ENCODE results near the gene TEKT5.
"Not testable (repeated sequence)": the region's sequence is repeated elsewhere in the genome, so short reads cannot be mapped to it uniquely, and the experiment has no call there.

The TEKT5 gene

DNA sequence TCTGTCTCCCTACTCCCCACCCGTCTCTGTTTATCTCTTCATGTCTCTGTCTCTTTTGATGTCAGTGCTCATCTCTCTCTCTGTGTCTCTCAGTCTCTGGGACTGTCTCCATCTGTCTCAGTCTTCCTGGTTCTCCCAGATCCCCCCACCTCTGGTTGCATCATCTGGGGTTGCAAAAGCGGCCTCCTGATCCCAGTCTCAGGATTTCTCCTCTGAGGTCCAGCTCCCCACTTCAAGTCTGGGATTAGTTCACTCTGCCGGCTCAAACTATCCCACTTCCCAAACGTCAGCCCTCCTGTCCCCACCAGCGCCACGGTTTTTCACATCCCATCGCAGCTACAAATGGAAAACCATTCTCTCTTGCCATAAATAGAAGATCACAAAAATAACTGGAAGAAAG lies 9.0 kb downstream of the TEKT5 start:
- no peak for DNase-seq (ENCODE audit: low read depth in 1 of 2, low spot score in 1 of 2)

DNA sequence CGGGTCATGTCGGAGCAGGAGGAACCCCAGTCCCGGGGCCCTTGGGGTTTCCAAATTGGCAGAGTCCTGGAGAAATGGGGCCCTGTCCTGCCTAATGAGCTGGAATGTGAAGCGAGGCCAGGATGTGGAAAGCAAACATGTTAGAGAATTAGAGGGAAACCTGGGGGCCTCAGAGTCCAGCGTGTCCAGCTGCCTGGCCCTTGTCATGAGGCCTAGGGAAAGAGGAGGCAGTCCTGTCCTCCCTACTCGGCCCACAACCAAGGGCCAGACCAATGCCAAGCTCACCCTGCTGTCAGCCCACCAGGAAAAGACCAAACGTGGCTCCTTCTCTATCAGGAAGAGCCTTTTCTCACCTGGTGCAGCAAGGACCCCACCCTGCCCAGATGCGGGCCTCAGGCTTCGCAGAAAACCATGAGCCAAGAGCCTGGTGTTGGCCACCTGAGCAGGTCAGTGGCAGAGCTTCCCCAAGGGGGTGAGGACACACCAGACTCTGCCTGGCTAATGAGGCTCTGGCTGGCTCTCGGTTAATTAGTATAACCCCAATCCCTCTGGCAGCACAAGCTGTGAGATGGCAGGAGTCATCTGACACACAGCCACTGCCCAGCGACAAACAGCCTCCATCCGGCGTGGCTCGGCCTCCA lies 10.1 kb downstream of the TEKT5 start:
- no peak for DNase-seq (ENCODE audit: low read depth in 1 of 2, low spot score in 1 of 2)

DNA sequence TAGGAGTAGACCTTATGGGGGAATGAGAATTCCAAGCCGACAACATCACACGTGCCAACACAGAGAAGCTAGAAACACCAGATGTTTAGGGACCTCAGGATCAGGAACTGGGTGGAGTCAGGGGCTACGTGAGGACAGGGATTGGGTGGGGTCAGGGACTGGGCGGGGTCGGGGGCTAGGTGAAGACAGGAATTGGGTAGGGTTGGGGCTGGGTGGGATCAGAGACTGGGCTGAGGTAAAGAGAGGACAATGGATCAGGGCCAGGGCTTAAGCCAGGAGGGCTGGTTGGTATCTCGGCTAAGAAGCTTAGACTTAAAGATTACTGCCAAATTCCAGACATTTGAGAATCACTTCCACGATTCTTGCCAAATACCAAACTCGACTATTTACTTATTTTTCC lies 11.6 kb downstream of the TEKT5 start:
- DNase-seq (ENCODE audit: low read depth in 1 of 2, low spot score in 1 of 2) = no peak

DNA sequence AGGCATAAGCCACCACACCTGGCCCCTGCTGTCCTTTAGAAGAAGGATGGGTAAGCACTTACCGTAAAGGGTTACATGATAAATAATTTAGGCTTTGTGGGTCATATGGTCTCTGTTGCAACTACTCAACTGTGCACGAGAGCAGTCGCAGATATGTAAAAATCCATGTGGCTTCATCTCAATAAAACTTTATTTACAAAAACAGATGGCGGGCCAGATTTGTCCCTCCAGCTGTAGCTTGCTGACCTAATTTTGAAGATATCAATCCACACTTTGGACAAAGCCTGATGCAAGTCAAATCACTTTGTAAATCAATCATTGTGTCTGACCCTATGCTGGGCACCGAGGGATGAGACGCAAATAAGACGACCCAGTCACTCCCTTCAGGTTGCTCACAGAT lies 12.1 kb downstream of the TEKT5 start:
- DNase-seq (ENCODE audit: low read depth in 1 of 2, low spot score in 1 of 2) = no peak

DNA sequence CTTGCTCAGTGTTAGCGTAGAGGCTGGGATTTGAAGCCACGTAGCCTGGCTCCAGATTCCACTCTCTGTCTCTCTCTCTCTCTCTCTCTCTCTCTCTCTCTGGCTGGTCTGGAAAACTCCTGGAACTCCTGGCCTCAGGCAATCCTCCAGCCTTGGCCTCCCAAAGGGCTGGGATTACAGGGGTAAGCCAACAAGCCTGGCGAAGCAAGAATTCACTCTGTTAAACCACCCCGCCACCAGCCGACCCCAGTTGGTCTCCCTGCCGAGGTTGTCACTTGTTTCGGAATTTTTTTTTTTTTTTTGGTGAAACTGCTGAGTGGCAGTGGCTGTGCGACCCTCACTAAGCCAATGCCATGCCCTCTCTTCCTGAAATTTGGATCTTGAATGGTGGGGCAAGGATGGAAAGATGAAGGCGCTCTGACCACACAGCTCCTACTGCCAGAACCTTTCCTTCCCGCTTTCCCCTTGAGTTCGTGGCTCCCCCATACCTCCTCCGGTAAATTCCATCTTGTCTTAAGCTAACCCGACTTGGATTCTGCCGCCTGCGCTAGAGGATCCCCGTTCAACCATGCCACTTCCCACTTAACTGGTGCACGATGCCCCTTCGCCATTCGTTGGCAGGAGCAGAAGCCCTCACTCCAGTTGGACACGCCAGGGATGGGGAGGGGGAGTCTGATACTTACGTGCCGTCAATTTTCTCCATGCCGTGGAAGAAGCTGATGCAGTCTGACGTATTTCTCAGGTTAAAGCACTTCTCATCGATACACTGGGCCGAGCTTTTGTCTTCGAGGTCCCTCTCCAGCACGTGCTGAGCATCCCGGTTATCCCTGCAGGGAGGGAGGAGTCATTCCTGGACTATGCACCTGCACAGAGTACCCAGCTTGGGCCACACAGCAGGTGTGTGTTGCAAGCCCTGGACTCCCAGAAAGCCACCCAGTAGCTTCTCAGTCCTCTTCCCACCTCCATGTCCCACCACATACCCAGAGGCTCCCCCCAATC lies 13.1 kb downstream of the TEKT5 start:
- DNase-seq (ENCODE audit: low read depth in 1 of 2, low spot score in 1 of 2) = no peak

DNA sequence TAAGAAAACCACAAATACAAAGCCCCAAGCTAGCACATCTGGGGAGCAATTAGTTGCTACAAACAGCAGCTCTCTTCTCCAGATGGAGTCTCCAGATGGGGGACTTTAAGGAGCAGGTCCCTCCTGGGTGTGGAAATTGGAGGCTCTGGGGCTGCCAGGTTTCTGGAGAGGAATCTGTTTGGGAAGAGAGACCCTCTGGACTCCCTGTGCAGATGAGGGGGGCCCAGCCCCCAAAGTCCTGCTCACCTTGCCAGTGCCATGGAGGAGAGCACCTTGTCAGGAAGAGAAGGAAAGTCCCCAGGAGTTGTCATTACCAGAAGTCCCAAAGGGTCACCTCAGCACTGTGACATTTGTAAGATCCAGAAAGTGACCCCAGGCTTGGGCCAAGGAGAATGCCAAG lies 14.8 kb downstream of the TEKT5 start:
- no peak for DNase-seq (ENCODE audit: low read depth in 1 of 2, low spot score in 1 of 2)

DNA sequence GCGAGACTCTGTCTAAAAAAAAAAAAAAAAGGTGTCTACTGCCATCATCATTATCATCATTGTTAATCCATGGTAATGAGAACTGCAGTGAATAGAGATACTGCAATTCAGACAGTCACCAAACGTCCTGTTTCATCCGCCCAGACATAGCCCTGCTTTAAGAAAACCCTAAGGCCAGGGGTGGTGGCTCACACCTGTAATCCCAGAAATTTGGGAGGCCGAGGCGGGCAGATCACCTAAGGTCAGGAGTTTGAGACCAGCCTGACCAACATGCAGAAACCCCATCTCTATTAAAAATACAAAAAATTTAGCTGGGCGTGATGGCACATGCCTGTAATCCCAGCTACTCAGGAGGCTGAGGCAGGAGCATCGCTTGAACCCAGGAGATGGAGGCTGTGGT lies 15.3 kb downstream of the TEKT5 start:
- not testable (repeated sequence) for DNase-seq (ENCODE audit: low read depth in 1 of 2, low spot score in 1 of 2)

DNA sequence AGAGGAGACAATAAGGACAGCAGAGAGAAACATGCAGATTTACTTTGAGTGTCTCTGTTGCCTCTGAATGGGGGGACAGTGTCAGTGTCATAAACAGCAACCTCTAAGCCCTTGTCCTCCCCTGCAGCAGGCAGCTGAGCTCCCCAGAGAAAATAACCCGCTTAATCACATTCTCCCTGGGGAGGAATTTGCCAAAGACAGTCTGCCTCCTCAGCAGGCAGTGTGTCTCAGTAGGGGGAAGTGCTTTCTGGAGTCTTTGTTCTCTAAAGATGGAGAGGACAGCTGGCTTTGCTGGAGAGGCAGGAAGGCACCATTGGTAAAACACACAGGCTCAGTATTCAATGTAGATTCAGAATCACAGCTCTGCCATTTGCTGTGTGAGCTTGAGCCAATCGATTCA lies 16.1 kb downstream of the TEKT5 start:
- no peak for DNase-seq (ENCODE audit: low read depth in 1 of 2, low spot score in 1 of 2)

DNA sequence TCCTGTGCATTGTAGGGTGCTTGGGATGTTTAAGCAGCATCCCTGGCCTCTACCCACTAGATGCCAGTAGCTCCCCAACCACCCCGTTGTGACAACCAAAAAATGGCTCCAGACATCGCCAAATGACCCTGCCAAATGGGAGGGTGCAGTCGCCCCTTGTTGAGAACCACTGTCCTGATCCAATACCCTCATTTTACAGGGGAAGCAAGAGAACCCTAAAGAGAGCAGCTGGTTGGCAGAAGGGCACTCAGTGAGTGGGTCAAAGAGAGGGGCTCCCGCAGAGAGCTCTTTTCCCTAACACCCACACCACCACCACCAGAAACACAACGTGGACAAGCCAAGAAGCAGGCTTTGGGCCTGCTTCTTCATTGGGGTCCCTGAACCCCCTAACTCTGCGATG lies 18.4 kb downstream of the TEKT5 start:
- DNase-seq (ENCODE audit: low read depth in 1 of 2, low spot score in 1 of 2) = no peak

DNA sequence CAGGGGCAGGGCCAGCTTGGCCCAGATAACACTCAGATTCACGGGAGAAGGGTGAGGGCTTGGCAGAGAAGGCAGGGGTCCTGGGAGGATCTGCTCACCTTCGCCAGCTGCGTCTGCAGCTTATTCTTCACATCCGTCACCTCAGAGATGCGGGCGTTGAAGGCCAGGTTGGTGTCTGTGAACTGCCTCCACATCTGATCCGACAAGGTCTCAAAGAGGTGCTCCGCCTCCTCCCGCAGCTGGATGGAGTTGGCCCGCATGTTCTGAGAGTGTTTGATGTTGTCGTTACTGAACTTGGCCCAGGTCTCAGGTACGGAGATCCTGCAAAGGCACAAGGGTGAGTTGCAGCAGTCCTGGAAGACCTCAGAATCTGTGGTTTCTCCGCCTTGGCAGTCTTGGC lies 18.9 kb downstream of the TEKT5 start:
- DNase-seq (ENCODE audit: low read depth in 1 of 2, low spot score in 1 of 2) = no peak

DNA sequence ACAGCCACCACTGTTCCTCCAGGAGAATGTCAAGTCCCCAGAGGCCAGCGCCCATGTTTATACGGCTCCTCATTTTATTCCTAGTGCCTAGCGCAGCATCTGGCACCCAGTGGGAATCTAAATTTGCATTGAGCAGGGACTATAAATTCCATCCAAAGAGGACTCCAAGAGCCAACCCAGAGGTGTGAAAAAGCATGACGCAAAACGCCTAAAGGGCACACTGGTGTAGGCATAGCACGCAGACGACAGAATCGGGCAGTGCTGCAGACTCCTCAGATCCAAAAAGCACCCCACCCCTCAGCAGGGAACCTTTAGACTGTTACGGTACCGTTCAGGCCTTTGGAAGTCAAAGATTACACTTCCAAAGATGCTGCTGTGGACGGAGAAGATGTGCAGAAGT lies 19.5 kb downstream of the TEKT5 start:
- DNase-seq (ENCODE audit: low read depth in 1 of 2, low spot score in 1 of 2) = no peak

DNA sequence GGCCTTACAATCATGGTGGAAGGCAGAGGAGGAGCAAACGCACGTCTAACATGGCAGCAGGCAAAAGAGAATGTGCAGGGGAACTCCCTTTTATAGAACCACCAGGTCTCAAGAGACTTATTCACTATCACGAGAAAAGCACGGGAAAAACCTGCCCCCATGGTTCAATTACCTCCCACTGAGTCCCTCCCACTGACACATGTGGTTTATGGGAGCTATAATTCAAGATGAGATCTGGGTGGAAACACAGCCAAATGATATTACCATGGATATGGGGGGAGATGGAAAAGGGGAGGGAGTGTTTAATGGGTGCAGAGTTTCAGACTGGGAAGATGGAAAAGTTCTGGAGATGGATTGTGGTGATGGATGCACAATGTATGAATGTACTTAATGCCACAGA lies 23.0 kb downstream of the TEKT5 start:
- no peak for DNase-seq (ENCODE audit: low read depth in 1 of 2, low spot score in 1 of 2)

DNA sequence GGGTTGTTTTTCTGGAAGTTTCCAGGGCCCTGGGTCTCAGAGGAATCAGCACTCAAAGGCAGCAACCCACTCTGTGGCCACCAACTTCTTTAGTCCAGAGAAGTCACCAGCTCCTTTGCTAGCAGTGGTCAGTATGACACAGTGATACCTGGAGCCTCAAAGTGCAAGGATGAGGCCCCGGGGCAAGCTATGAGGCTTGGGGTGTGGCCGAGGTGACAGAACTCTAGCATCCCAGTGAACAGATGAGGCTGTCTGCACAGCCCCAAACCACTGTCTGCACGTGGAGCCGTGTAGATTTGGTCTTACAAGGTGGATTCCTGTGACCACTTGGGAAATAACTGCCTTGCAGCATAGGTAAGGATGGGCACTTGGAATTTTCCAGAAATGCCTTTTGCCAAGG lies 24.9 kb downstream of the TEKT5 start:
- no peak for DNase-seq (ENCODE audit: low read depth in 1 of 2, low spot score in 1 of 2)

DNA sequence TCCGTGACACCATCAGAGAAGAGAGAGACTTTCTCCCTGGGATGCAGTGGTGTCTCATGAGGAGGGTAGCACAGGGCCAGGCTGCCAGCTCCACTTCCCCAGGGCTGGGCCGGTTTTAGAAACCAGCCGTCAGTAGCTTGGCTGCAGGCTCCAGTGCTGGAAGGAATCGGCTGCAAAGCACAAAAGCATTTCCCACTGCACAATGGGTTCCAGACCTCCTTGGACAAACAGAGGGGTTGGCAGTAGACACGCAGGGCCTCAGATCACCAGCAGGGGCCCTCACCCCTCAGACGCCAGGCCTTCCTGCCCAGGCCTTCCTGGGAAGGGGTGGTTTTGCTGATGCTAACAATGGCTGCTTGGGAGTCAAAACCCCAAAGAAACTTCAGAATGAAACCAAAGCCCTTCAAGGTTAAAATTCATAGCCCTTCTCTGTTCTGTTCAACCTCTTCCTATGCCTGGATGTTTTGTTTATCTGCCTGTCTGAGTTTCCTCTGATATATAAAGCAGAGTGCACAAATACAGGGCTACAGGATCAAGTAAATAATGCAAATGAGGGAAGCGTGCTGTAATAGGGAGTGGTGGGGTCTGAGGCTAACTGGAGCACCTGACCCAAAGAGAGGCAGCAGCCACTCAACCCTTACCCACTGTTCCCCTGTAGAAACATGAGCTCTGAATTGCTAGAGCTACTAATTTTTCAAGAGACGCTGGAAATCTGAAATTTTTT lies 26.2 kb downstream of the TEKT5 start:
- no peak for DNase-seq (ENCODE audit: low read depth in 1 of 2, low spot score in 1 of 2)

DNA sequence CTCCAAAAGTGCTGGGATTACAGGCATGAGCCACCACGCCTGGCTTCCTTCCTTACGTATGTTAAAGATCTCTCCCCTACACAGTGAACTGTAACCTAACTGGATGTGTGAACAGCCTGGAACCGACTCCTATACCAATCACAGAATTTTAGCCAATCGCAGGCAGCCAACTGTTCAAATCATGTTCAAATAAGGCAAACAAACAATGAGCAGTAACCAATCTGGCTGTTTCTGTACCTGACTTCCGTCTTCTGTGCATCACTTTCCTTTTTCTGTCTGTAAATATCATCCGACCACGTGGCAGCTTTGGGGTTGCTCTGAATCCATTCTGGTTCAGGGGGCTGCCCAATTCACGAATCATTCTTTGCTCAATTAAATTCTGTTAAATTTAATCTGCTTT lies 27.5 kb downstream of the TEKT5 start:
- DNase-seq (ENCODE audit: low read depth in 1 of 2, low spot score in 1 of 2) = no peak

DNA sequence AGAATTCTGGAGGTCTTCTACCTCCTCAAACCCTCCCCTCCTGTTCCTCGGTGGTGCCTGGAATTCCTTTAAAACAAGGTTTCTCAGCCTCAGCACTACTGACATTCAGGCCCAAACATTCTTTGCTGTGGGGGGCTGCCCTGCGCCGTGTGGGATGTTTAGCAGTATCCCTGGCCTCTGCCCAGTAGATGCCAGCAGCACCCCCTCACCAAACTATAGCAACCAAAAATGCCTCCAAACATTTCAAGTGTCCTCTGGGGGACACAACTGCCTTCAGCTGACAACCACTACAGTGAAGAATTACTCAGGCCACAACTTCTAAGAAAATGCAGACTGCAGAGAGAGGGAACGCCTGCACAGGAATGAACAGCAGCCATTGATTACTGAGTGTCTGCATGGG lies 28.4 kb downstream of the TEKT5 start:
- no peak for DNase-seq (ENCODE audit: low read depth in 1 of 2, low spot score in 1 of 2)

DNA sequence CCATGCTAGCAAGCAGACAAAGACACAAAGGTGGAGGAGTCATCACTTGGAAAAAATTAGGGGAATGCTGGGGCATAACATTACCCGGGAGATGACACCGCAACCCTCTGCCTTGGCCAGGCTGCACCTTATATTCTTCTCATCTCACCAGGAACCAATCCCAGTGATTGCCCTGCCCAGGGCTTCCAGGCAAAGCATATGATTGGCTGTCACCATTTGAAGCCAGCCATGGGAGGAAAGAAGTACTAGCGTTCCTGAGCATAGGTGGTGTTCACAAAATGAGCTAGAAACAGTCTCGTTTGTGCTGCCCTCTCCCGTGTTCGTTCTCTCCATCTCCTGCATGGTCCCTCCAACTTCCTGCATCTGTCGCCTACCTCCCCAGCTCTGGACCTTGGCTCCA lies 29.6 kb downstream of the TEKT5 start:
- no peak for DNase-seq (ENCODE audit: low read depth in 1 of 2, low spot score in 1 of 2)

DNA sequence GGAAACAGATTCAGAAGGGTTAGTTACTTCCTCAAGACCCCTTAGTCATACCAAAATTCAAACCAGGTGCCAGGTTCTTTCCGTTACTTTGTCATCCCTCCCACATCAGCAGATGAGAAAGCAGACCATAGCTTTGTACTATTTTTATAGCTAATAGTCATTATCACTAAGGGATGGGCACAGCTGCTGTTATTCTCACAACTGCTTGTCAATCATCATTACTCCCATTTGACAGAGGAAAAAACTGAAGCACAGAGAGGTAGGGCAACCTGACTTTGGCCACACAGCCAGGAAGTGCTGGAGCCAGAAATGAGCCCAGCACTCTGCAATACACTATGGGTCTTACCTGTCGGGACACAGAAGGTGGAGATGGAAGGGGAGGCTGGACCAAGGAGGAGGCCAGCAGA lies 30.0 kb downstream of the TEKT5 start:
- no peak for DNase-seq (ENCODE audit: low read depth in 1 of 2, low spot score in 1 of 2)

DNA sequence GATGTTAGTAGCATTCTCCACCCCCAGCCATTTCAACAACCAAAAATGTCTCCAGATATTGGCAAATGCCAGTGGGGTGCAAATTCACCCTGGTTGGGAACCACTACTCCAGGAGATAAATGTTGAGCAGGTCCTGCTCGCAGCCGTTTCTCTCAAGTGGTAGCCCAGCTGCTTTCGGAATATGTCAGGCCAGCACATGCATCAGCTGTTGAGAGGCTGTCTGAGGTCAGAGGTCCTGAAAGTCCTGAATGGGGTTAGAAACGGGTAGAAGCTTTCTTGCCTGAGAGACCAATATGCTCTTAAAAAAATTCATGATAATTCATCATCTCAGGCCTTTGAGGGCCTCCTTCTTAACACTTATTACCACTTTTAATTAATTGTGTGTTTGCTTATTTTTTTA lies 31.0 kb downstream of the TEKT5 start:
- DNase-seq (ENCODE audit: low read depth in 1 of 2, low spot score in 1 of 2) = no peak

DNA sequence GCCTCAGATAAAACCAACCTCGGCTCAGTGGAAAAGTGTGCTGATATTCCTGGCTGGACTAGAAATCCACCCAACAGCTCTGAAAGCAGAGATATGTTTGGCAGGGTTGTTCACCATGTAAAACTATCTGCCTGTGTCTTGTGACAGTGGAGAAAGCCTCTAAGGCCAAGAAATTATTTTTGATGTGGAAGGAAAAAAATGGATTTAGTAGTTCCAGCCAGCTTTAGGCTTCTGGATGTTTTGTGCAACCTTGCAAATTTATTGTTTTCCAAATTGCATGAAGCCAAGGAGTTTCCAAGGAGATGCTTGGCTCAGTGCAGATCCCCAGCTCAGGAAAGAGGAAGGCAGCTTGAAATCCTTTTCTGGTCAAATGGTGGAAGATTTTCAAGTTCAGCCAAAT lies 31.6 kb downstream of the TEKT5 start:
- DNase-seq (ENCODE audit: low read depth in 1 of 2, low spot score in 1 of 2) = no peak

DNA sequence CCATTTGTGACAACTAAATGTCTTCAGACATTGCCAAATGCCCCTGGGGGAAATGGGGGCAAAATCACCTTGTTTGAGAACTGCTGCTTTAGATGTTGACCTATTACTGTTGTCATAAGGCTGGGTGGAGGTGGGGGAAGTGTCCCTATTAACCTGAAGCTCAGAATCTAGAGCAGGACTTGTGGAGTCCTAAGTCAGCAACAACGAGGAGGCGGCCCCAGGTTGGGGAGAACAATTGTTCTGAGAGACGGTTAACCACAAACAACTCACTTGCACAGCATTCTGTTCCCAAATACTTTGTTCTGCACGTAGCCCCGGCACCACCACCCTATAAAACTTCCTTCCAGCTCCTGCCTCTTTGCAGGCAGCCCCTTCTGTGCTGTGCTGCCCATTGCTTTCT lies 32.5 kb downstream of the TEKT5 start:
- no peak for DNase-seq (ENCODE audit: low read depth in 1 of 2, low spot score in 1 of 2)

DNA sequence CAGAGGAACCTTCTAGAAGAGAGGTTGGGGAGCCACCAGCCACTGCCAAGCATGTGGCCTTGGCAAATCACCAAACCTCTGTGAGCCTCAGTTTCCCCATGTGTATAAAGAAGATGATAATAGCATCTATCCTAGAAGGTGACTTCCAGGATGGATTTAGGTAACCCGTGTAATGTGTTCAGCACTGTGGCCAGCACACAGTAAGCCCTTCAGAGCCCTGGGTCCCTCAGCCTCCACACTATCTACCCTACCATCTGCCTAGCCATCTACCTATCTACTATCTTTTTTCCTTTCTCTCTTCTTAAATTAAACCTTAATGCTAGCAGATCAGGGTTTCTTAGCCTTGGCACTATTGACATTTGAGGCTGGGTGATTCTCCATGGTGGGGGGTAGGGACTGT lies 33.0 kb downstream of the TEKT5 start:
- DNase-seq (ENCODE audit: low read depth in 1 of 2, low spot score in 1 of 2) = no peak

Measured in stimulated activated CD4-positive, alpha-beta T cell treated with anti-CD3 and anti-CD28 coated beads, Interleukin-15, amount 100 ng/mL, for 1 hour (primary cell).